Smooth muscle cell (in vitro differentiated cells): ENCODE measurements around the gene HORMAD2. TPM values are rescaled to one million over a fixed set of nuclear protein-coding genes. Genes with fewer than 3 reads are reported as not detected.

Experiments
- DNase-seq: peaks from one replicate; lab custom pipeline; 2025; ENCODE audit not compliant: unreplicated experiment; lab: John Stamatoyannopoulos, UW
- H2AFZ ChIP-seq: fragments of 200-600 bp; sonication (generic); 2 replicates; pipeline ENCODE4 v1.6.0; 2016; ENCODE audit warnings: antibody characterized with exemption, low read depth, mild to moderate bottlenecking
- H3F3A ChIP-seq: fragments of 200-600 bp; sonication (generic); 2 replicates; pipeline ENCODE4 v1.6.0; 2017; ENCODE audit warnings: antibody characterized with exemption, low read depth
- H3K27ac ChIP-seq: fragments of 200-600 bp; sonication (generic); 2 replicates; pipeline ENCODE4 v1.5.1; 2016; ENCODE audit warnings: low read depth, mild to moderate bottlenecking
- H3K27me3 ChIP-seq: fragments of 200-600 bp; sonication (generic); 2 replicates; pipeline ENCODE4 v1.6.1; 2016; ENCODE audit warnings: low read depth, mild to moderate bottlenecking
- H3K36me3 ChIP-seq: fragments of 200-600 bp; sonication (generic); 2 replicates; pipeline ENCODE4 v1.5.1; 2016; ENCODE audit warnings: low read depth
- H3K4me1 ChIP-seq: fragments of 200-600 bp; sonication (generic); 2 replicates; pipeline ENCODE4 v1.5.1; 2016; ENCODE audit warnings: low read depth
- H3K4me2 ChIP-seq: fragments of 200-600 bp; sonication (generic); 2 replicates; pipeline ENCODE4 v1.6.0; 2016; ENCODE audit warnings: mild to moderate bottlenecking
- H3K4me3 ChIP-seq: fragments of 200-600 bp; sonication (generic); 2 replicates; pipeline ENCODE4 v1.5.1; 2016; ENCODE audit warnings: mild to moderate bottlenecking
- H3K79me2 ChIP-seq: fragments of 200-600 bp; sonication (generic); 2 replicates; pipeline ENCODE4 v1.6.0; 2016; ENCODE audit warnings: low read depth, mild to moderate bottlenecking
- H3K9ac ChIP-seq: fragments of 200-600 bp; sonication (generic); 2 replicates; pipeline ENCODE4 v1.6.0; 2016; ENCODE audit warnings: low read depth
- H3K9me3 ChIP-seq: fragments of 200-600 bp; sonication (generic); replicated peaks from 2 replicates; pipeline ENCODE4 v1.5.1; 2016; ENCODE audit warnings: low read depth
- H4K20me1 ChIP-seq: fragments of 200-600 bp; sonication (generic); 2 replicates; pipeline ENCODE4 v1.6.0; 2016; ENCODE audit warnings: low read depth
- WGBS: methylation state at CpG from one replicate; pipeline ENCODE4 v1.1.7; 2016; ENCODE audit warnings: low lambda C conversion rate; 5-methylcytosine and 5-hydroxymethylcytosine counted together
- polyA plus RNA-seq: library from polyadenylated mRNA; unstranded; fragments of >200 nt; fragmentation: Nextera tagmentation; extraction: Ambion mirVana; gene quantifications from 2 replicates; pipeline ENCODE4 v1.2.1, GENCODE V29; 2016
- total RNA-seq: library from RNA; depleted of rRNA; stranded (reverse); fragments of >200 nt; gene quantifications from 2 replicates; pipeline ENCODE4 v1.2.3, GENCODE V29; 2014
- TF ChIP-seq, protein P1 (sequence below): fragments of 200-600 bp; sonication (generic); IDR thresholded peaks from 2 replicates; pipeline ENCODE4 v1.5.1; 2017; ENCODE audit warnings: borderline replicate concordance, mild to moderate bottlenecking, antibody characterized with exemption; ENCODE audit not compliant: insufficient read depth, poor library complexity, severe bottlenecking

The HORMAD2 gene
- total and polyA plus RNA-seq, 2 experiments from 2014 or later, result 1.4 TPM; not detected in 1

DNA sequence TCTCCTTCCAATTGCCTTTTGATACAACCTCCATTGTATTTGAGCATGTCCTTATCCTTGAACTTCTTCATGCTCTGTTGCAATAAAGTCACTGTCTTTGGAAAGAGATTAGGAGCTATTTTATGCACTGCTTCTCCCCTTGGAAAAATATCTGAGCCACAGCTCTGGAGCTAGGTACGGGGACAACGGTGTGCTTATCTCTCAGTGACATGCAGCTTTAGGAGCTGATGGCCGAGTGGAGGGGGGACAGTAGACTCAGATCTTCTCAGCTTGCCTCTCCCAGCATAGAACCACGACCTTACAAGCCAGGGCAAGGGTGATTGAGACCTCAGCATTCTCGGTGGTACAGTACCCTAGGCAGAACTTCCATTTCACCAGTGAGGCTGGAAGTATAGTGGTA is 64.1 kb downstream of the HORMAD2 start:
- Histone ChIP-seq H2AFZ (no peak overlapping the region), H3K36me3 (no peaks in the 10 kb centered on the region), H3K27me3 (peaks cover 7% of the 10 kb centered on the region), H3K27ac (no peak overlapping the region), H4K20me1 (no peaks in the 10 kb centered on the region), H3K4me3 (no peak overlapping the region), H3K4me1 (no peaks in the 10 kb centered on the region), H3F3A (no peaks in the 10 kb centered on the region), H3K9ac (no peak overlapping the region), H3K4me2 (no peak overlapping the region), H3K79me2 (no peaks in the 10 kb centered on the region), H3K9me3 (peaks cover 5% of the 10 kb centered on the region)
- TF ChIP-seq, protein P1, sequence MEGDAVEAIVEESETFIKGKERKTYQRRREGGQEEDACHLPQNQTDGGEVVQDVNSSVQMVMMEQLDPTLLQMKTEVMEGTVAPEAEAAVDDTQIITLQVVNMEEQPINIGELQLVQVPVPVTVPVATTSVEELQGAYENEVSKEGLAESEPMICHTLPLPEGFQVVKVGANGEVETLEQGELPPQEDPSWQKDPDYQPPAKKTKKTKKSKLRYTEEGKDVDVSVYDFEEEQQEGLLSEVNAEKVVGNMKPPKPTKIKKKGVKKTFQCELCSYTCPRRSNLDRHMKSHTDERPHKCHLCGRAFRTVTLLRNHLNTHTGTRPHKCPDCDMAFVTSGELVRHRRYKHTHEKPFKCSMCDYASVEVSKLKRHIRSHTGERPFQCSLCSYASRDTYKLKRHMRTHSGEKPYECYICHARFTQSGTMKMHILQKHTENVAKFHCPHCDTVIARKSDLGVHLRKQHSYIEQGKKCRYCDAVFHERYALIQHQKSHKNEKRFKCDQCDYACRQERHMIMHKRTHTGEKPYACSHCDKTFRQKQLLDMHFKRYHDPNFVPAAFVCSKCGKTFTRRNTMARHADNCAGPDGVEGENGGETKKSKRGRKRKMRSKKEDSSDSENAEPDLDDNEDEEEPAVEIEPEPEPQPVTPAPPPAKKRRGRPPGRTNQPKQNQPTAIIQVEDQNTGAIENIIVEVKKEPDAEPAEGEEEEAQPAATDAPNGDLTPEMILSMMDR, result no peak
- no peak for DNase-seq
- WGBS, result 83% methylated on average over 5 of the region's 5 CpGs

DNA sequence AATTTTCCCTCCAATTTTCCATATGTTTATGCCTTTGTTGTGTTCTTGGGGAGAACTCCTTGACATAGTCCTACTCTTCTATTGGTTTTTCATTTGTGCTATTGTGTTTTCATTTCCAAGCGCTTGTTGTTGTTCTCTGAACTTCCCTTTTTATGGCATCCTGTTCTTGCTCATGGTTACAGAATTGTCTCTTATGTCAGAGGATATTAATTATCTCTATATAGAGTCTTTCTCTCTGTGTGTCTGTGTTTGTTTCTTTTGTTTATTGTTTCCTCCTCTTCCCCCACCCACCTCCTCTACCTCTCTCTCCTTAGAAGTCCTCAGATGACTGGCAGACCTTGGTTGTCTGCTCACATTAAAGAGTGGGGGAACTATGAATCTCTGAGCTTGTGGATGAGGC is 69.9 kb downstream of the HORMAD2 start:
- no peaks in the 10 kb centered on the region for H3K36me3 ChIP-seq
- TF ChIP-seq, protein P1, result no peak
- no peaks in the 10 kb centered on the region for H3F3A ChIP-seq
- DNase-seq, result no peak
- no peak overlapping the region for H3K4me2 ChIP-seq
- no peaks in the 10 kb centered on the region for H4K20me1 ChIP-seq
- H3K4me3 ChIP-seq, result no peak overlapping the region
- H2AFZ ChIP-seq, result no peak overlapping the region
- H3K4me1 ChIP-seq, result no peaks in the 10 kb centered on the region
- no peak overlapping the region for H3K9ac ChIP-seq
- H3K79me2 ChIP-seq, result no peaks in the 10 kb centered on the region
- 97% methylated on average over 1 of the region's 1 CpG for WGBS
- no peaks in the 10 kb centered on the region for H3K27me3 ChIP-seq
- H3K9me3 ChIP-seq, result no peaks in the 10 kb centered on the region
- no peak overlapping the region for H3K27ac ChIP-seq

DNA sequence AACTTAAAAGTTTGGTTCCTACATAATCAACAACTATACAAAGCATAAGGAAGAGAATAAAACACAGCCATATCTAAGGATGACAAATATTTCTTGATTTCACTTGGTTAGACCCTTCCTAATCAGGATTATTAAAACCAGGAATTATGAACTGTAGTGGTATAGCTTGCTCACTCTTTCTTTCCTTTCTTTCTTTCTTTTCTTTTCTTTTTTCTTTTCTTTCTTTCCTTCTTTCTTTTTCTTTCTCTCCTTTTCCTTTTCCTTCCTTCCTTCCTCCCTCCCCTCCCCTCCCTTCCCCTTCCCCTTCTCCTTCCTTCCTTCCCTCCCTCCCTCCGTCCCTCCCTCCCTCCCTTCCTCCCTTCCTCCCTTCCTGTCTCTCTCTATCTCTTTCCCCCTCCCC is 78.0 kb downstream of the HORMAD2 start:
- H2AFZ ChIP-seq, result no peak overlapping the region
- no peak overlapping the region for H3K9ac ChIP-seq
- no peak for DNase-seq
- H4K20me1 ChIP-seq, result no peaks in the 10 kb centered on the region
- H3K4me3 ChIP-seq, result no peak overlapping the region
- H3K36me3 ChIP-seq, result no peaks in the 10 kb centered on the region
- H3K27me3 ChIP-seq, result no peaks in the 10 kb centered on the region
- TF ChIP-seq, protein P1, result no peak
- 20% methylated on average over 1 of the region's 1 CpG for WGBS
- no peak overlapping the region for H3K4me2 ChIP-seq
- no peaks in the 10 kb centered on the region for H3K4me1 ChIP-seq
- peaks cover 7% of the 10 kb centered on the region for H3F3A ChIP-seq
- no peaks in the 10 kb centered on the region for H3K79me2 ChIP-seq
- no peaks in the 10 kb centered on the region for H3K9me3 ChIP-seq
- peak overlapping the region; percentile 80 for H3K27ac ChIP-seq

DNA sequence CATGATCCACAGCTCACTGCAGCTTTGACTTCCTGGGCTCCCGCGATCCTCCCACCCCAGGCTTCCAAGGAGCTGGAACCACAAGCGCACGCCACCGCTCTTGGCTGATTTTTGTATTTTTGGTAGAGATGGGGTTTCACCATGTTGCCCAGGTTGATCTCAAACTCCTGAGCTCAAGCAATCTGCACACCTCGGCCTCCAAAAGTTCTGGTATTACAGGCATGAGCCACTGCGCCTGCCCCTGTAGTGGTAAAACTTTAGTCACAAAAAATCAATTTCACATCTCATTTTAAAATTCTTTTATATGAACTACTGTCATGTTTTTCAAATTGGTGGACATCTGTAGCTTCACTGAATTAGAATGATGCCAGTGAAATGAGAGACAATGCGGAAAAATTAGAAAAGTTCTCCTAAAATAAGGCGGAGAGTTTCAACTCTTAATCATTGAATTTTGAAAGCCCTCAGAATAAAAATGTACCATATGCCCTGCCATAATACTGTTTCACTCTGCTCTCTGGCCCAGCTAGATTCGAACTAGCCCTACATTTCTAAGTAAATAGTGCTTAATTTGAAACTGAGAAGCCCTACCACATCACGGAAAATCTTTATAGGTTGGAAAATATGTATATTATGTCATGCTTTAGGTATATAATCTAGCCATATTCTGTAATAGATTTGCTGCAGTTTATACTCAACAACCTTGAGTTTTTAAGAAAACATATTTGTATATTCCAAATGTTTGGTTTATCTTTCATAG is 78.7 kb downstream of the HORMAD2 start:
- H3K36me3 ChIP-seq, result no peaks in the 10 kb centered on the region
- peak overlapping the region; percentile 55 for H3K4me2 ChIP-seq
- H3K9ac ChIP-seq, result peak overlapping the region; percentile 3
- no peaks in the 10 kb centered on the region for H3K79me2 ChIP-seq
- TF ChIP-seq, protein P1, result no peak
- no peak for DNase-seq
- no peaks in the 10 kb centered on the region for H3K9me3 ChIP-seq
- H4K20me1 ChIP-seq, result no peaks in the 10 kb centered on the region
- H3K27ac ChIP-seq, result peak overlapping the region; percentile 80
- H3K27me3 ChIP-seq, result no peaks in the 10 kb centered on the region
- no peak overlapping the region for H3K4me3 ChIP-seq
- H2AFZ ChIP-seq, result peak overlapping the region; percentile 18
- WGBS, result 78% methylated on average over 11 of the region's 11 CpGs
- no peaks in the 10 kb centered on the region for H3K4me1 ChIP-seq
- peaks cover 7% of the 10 kb centered on the region for H3F3A ChIP-seq
